ENCODE results near the gene SUSD5.

Gene SUSD5

DNA sequence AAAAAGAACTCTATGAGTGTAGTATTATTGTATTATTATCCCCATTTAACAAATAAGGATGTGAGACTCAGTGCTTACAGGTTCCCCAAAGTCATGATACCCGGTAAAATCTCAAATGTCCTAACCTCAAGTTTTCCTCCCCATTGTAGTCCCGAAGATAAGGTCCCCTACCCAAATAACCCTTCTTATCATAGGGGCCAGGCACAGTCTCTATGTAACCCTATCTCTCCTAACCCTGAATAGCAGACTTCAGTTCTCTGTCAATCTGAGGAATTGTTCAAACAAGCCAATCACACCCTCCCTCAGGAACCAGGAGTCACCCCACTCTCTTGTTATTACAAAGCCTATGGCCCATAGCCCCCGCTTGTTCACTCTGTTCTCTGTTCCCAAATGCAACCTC, 10.5 kb upstream of the SUSD5 start:
- no peak for DNase-seq
- Histone ChIP-seq H3K27me3 (ENCODE audit: insufficient read depth, low read depth, severe bottlenecking) (no peaks in the 10 kb centered on the region), H3K4me3 (ENCODE audit: low read depth, low read length) (no peak overlapping the region), H3K36me3 (no peaks in the 10 kb centered on the region), H3K9me3 (ENCODE audit: severe bottlenecking) (no peaks in the 10 kb centered on the region), H3K27ac (no peak overlapping the region)
- TF ChIP-seq, protein P1, sequence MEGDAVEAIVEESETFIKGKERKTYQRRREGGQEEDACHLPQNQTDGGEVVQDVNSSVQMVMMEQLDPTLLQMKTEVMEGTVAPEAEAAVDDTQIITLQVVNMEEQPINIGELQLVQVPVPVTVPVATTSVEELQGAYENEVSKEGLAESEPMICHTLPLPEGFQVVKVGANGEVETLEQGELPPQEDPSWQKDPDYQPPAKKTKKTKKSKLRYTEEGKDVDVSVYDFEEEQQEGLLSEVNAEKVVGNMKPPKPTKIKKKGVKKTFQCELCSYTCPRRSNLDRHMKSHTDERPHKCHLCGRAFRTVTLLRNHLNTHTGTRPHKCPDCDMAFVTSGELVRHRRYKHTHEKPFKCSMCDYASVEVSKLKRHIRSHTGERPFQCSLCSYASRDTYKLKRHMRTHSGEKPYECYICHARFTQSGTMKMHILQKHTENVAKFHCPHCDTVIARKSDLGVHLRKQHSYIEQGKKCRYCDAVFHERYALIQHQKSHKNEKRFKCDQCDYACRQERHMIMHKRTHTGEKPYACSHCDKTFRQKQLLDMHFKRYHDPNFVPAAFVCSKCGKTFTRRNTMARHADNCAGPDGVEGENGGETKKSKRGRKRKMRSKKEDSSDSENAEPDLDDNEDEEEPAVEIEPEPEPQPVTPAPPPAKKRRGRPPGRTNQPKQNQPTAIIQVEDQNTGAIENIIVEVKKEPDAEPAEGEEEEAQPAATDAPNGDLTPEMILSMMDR (IDR thresholded peaks at IDR 0.05; ENCODE audit: low read depth, low read length): no peak

DNA sequence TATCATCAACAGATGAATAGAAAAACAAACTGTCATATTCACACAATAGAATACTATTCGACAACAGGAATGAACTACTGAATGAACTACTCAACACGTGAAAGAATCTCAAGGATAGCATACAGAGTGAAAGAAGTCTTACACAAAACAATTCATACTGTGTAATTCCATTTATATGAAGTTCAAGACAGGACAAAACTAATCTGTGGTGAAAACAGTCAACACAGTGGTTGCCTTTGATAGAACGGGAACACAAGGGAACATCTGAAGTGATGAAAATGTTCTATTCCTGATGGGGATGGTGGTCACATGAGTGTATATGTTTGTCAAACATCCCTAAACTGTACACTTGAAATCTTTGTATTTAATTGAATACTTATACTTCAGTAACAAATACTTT, 2.6 kb upstream of the SUSD5 start:
- Histone ChIP-seq H3K27me3 (ENCODE audit: insufficient read depth, low read depth, severe bottlenecking) (peaks cover 3% of the 10 kb centered on the region), H3K4me3 (ENCODE audit: low read depth, low read length) (no peak overlapping the region), H3K27ac (no peak overlapping the region), H3K9me3 (ENCODE audit: severe bottlenecking) (no peaks in the 10 kb centered on the region), H3K36me3 (no peaks in the 10 kb centered on the region)
- DNase-seq: no peak
- TF ChIP-seq, protein P1 (IDR thresholded peaks at IDR 0.05; ENCODE audit: low read depth, low read length): no peak

GRCh38 chr3:33219175-33219487, 521 bp upstream of the SUSD5 start:
- Histone ChIP-seq H3K4me3 (ENCODE audit: low read depth, low read length) (peak overlapping the region; percentile 80), H3K27me3 (ENCODE audit: insufficient read depth, low read depth, severe bottlenecking) (peaks cover 3% of the 10 kb centered on the region), H3K36me3 (no peaks in the 10 kb centered on the region), H3K27ac (no peak overlapping the region), H3K9me3 (ENCODE audit: severe bottlenecking) (no peaks in the 10 kb centered on the region)
- no peak for DNase-seq
- TF ChIP-seq, protein P1 (IDR thresholded peaks at IDR 0.05; ENCODE audit: low read depth, low read length): no peak

- peaks cover 3% of the 10 kb centered on the region for H3K27me3 ChIP-seq (ENCODE audit: insufficient read depth, low read depth, severe bottlenecking)
- no peak for DNase-seq
- peak overlapping the region; percentile 80 for H3K4me3 ChIP-seq (ENCODE audit: low read depth, low read length)
- no peaks in the 10 kb centered on the region for H3K36me3 ChIP-seq
- H3K9me3 ChIP-seq (ENCODE audit: severe bottlenecking): no peaks in the 10 kb centered on the region
- no peak overlapping the region for H3K27ac ChIP-seq
- TF ChIP-seq, protein P1 (IDR thresholded peaks at IDR 0.05; ENCODE audit: low read depth, low read length): no peak
Measured at GRCh38 chr3:33217866-33218445, 654 bp downstream of the SUSD5 start.

DNA sequence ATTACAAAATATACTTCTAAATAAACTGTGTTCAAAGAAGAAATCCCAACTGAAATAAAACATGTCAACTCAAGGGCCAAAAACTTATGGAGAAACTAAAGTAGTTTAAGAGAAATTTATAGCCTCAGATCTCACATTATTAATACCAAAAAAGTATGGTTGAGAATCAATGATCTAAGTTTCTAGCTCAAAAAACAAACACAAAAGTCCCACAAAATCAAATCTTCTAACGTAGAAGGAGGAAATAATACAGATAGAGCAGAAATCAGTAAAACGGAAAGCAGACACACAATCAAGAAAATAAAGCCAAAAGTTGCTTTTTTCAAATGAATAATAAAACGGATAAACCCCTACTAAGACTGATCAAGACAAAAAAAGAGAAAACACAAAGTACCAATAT, 2.9 kb downstream of the SUSD5 start:
- DNase-seq: no peak
- no peak overlapping the region for H3K27ac ChIP-seq
- H3K9me3 ChIP-seq (ENCODE audit: severe bottlenecking): no peaks in the 10 kb centered on the region
- H3K4me3 ChIP-seq (ENCODE audit: low read depth, low read length): no peak overlapping the region
- no peaks in the 10 kb centered on the region for H3K36me3 ChIP-seq
- H3K27me3 ChIP-seq (ENCODE audit: insufficient read depth, low read depth, severe bottlenecking): peaks cover 3% of the 10 kb centered on the region
- TF ChIP-seq, protein P1 (IDR thresholded peaks at IDR 0.05; ENCODE audit: low read depth, low read length): no peak

DNA sequence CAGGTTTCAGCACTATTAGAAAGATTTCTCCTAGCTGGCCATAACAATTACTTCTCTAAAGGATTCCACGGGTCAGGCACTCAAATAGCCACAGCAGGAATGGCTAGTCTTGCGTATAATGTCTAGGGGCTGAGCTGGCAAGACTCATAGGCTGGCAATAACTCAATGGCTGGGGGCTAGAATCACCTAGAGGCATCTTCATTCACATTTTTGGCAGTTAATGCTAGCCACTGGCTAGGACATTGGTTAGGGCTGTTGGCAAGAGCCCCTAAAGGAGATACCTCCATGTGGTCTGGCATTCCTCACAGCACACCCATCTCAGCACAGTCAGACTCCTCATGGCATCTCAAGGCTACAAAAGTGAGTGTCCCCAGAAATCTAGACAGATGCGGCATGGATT, 6.2 kb downstream of the SUSD5 start:
- DNase-seq: no peak
- H3K9me3 ChIP-seq (ENCODE audit: severe bottlenecking): no peaks in the 10 kb centered on the region
- TF ChIP-seq, protein P1 (IDR thresholded peaks at IDR 0.05; ENCODE audit: low read depth, low read length): no peak
- H3K27me3 ChIP-seq (ENCODE audit: insufficient read depth, low read depth, severe bottlenecking): no peaks in the 10 kb centered on the region
- no peaks in the 10 kb centered on the region for H3K36me3 ChIP-seq
- H3K27ac ChIP-seq: no peak overlapping the region
- H3K4me3 ChIP-seq (ENCODE audit: low read depth, low read length): no peak overlapping the region

Measured in WERI-Rb-1 (cell line).